PFSK-1 (cell line): ENCODE data around the gene NHP2.

ENCODE experiments used
- POLR2AphosphoS5 ChIP-seq: IDR thresholded peaks from 2 replicates; pipeline ENCODE4 v1.6.1; 2012; ENCODE audit warnings: low read depth, mild to moderate bottlenecking, control low read depth, low read length, moderate library complexity
- SIN3A ChIP-seq: IDR thresholded peaks from 2 replicates; pipeline ENCODE4 v1.6.1; 2012; ENCODE audit warnings: mild to moderate bottlenecking, low read length, moderate library complexity, borderline replicate concordance; ENCODE audit not compliant: insufficient read depth

- TF ChIP-seq POLR2AphosphoS5 = no peak
- TF ChIP-seq SIN3A = no peak
Measured at GRCh38 chr5:178163772-178164735, 10.4 kb upstream of the NHP2 start.
